Measurements from ENCODE around the gene PPP2R3A.

DNA sequence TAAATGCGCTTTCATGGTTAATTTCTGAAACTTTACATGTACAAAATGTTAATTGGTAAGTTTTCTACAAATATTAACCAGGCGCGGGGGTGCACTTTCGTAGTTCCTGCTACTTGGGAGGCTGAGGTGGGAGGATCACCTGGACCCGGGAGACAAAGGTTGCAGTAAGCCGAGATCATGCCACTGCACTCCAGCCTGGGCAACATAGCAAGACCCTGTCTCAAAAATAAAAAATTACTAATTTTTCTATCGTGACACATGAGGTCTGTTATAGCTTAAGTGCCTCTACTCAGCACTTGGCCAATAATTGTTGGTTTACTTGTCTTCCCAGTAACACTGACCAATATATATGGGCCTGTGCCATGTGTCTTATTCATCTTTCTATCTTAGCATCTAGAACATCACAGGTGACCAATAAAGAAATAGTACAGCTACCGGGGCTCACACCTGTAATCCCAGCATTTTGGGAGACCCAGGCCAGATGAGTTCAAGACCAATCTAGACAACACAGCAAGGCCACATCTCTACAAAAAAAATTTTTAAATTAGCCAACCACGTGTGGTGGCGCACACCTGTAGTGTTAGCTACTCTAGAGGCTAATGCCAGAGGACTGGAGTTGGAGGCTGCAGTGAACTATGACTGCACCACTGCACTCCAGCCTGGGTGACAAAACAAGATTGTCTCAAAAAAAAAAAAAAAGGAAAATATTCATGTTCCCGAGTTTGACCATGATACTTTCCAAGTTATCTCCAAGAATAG is 224.5 kb downstream of the PPP2R3A start:
- TF ChIP-seq, protein P1, sequence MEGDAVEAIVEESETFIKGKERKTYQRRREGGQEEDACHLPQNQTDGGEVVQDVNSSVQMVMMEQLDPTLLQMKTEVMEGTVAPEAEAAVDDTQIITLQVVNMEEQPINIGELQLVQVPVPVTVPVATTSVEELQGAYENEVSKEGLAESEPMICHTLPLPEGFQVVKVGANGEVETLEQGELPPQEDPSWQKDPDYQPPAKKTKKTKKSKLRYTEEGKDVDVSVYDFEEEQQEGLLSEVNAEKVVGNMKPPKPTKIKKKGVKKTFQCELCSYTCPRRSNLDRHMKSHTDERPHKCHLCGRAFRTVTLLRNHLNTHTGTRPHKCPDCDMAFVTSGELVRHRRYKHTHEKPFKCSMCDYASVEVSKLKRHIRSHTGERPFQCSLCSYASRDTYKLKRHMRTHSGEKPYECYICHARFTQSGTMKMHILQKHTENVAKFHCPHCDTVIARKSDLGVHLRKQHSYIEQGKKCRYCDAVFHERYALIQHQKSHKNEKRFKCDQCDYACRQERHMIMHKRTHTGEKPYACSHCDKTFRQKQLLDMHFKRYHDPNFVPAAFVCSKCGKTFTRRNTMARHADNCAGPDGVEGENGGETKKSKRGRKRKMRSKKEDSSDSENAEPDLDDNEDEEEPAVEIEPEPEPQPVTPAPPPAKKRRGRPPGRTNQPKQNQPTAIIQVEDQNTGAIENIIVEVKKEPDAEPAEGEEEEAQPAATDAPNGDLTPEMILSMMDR (IDR thresholded peaks at IDR 0.05), result no peak
- TF ChIP-seq POLR2A (IDR thresholded peaks at IDR 0.05), result no peak
